Non-pigmented ciliary epithelial cell (primary cell): ENCODE results near the gene VASH1.

ENCODE experiments used
- DNase-seq: peaks from one replicate; pipeline ENCODE4 v3.0.0-alpha.2; 2010; ENCODE audit warnings: low read depth

Gene VASH1

GRCh38 chr14:76784881-76785280 is 23.6 kb downstream of the VASH1 start:
- DNase-seq = no peak

GRCh38 chr14:76786601-76787000 is 25.3 kb downstream of the VASH1 start:
- DNase-seq = no peak

- no peak for DNase-seq
Observed at GRCh38 chr14:76792422-76792821, 31.2 kb downstream of the VASH1 start.

GRCh38 chr14:76793324-76793723 is 32.1 kb downstream of the VASH1 start:
- no peak for DNase-seq

GRCh38 chr14:76793956-76794355 is 32.7 kb downstream of the VASH1 start:
- no peak for DNase-seq

- no peak for DNase-seq
Observed at GRCh38 chr14:76806446-76806845, 45.2 kb downstream of the VASH1 start.

- no peak for DNase-seq
Observed at GRCh38 chr14:76808011-76808410, 46.7 kb downstream of the VASH1 start.

- DNase-seq = no peak
Observed at GRCh38 chr14:76808990-76809389, 47.7 kb downstream of the VASH1 start.

- no peak for DNase-seq
Observed at GRCh38 chr14:76810525-76810924, 49.3 kb downstream of the VASH1 start.

- DNase-seq = no peak
Observed at GRCh38 chr14:76810953-76811400, 49.7 kb downstream of the VASH1 start.

- no peak for DNase-seq
Observed at GRCh38 chr14:76811561-76811960, 50.3 kb downstream of the VASH1 start.

GRCh38 chr14:76812093-76812421 is 50.8 kb downstream of the VASH1 start:
- no peak for DNase-seq

GRCh38 chr14:76812422-76813383 is 51.4 kb downstream of the VASH1 start, which contains the start of gene ANGEL1:
Gene ANGEL1 (minus strand): TSS chr14:76812882. CDS start chr14:76812827, 55 bp downstream.
- peak; percentile 50 for DNase-seq

GRCh38 chr14:76814726-76815645 is 53.7 kb downstream of the VASH1 start:
- no peak for DNase-seq

GRCh38 chr14:76820700-76821099 is 59.4 kb downstream of the VASH1 start:
- DNase-seq = no peak

GRCh38 chr14:76826122-76826521 is 64.9 kb downstream of the VASH1 start, which contains the start of gene LRRC74A:
Gene LRRC74A (plus strand): TSS chr14:76826408. CDS start chr14:76826698, 290 bp downstream.
- no peak for DNase-seq

GRCh38 chr14:76827696-76828296 is 66.5 kb downstream of the VASH1 start:
- DNase-seq = no peak

- DNase-seq = no peak
Observed at GRCh38 chr14:76828339-76829012, 67.2 kb downstream of the VASH1 start.

GRCh38 chr14:76829013-76829365 is 67.7 kb downstream of the VASH1 start:
- no peak for DNase-seq

GRCh38 chr14:76829650-76830421 is 68.6 kb downstream of the VASH1 start:
- no peak for DNase-seq

GRCh38 chr14:76830556-76830955 is 69.3 kb downstream of the VASH1 start:
- DNase-seq = no peak
